Measurements from ENCODE around the gene LNPK.

LNPK gene

DNA sequence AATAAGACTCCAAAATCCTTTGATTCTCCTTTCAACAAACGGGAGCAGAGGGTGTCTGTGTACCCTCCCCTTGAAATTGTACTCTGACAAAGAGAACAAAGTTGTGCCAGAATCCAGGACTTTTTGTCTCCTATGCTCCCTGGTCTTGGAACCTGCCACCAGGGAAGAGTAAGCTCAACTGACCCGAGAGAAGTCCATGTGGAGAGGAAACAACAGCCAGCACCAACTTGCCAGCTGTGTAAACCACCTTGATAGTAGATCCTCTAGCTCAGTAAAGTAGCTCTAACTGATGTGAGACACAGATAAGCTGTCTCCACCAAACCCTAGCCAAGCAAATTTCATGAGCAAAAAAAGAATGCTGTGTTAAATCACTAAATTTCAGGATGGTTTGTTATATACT is 46.9 kb downstream of the LNPK start:
- H3K4me3 ChIP-seq (replicated peaks in 1 of 2; ENCODE audit: low read depth in 2 of 2, low read length in 2 of 2) = no peak overlapping the region
- no peak for DNase-seq (ENCODE audit: low read depth in 2 of 2)
- TF ChIP-seq, protein P1, sequence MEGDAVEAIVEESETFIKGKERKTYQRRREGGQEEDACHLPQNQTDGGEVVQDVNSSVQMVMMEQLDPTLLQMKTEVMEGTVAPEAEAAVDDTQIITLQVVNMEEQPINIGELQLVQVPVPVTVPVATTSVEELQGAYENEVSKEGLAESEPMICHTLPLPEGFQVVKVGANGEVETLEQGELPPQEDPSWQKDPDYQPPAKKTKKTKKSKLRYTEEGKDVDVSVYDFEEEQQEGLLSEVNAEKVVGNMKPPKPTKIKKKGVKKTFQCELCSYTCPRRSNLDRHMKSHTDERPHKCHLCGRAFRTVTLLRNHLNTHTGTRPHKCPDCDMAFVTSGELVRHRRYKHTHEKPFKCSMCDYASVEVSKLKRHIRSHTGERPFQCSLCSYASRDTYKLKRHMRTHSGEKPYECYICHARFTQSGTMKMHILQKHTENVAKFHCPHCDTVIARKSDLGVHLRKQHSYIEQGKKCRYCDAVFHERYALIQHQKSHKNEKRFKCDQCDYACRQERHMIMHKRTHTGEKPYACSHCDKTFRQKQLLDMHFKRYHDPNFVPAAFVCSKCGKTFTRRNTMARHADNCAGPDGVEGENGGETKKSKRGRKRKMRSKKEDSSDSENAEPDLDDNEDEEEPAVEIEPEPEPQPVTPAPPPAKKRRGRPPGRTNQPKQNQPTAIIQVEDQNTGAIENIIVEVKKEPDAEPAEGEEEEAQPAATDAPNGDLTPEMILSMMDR (IDR thresholded peaks at IDR 0.05; ENCODE audit: low read depth, low read length) = no peak

DNA sequence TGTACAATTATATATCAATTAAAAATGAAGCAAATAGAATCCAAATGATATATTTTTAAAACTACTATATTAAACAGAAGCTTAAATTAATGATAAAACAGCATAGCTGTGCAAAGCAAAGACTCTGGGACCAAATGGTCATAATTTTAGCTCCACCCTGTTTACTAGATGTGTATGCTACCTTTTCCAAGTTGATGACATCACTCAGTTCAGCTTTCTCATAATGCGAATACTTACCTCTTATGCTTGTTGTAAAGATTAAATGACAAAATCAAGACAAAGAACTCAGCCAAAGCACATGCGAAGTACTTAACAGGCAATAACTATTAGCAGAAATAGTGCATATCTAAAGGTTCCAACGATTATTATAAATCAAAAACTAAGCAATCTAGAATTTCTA is 51.6 kb downstream of the LNPK start:
- H3K4me3 ChIP-seq (replicated peaks in 1 of 2; ENCODE audit: low read depth in 2 of 2, low read length in 2 of 2) = no peak overlapping the region
- TF ChIP-seq, protein P1 (IDR thresholded peaks at IDR 0.05; ENCODE audit: low read depth, low read length) = no peak
- no peak for DNase-seq (ENCODE audit: low read depth in 2 of 2)

DNA sequence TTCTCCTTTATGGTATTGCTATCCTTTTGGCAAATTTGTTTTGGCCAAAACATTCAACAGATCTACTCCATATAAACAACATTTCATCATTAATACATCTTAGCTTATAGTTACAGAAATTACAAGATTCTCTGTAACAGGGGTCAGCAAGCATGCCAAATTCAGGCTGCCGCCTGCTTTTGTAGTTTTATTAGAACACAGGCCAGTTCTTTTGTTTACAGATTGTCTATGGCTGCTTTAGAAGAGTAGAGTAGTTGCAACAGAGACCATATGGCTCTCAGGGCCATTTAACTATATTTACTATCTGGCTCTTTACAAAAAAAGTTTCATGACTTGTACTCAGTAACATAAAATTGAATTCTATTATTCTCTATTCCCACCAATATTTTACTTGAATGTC is 53.9 kb downstream of the LNPK start:
- H3K4me3 ChIP-seq (replicated peaks in 1 of 2; ENCODE audit: low read depth in 2 of 2, low read length in 2 of 2) = no peak overlapping the region
- no peak for DNase-seq (ENCODE audit: low read depth in 2 of 2)
- TF ChIP-seq, protein P1 (IDR thresholded peaks at IDR 0.05; ENCODE audit: low read depth, low read length) = no peak

DNA sequence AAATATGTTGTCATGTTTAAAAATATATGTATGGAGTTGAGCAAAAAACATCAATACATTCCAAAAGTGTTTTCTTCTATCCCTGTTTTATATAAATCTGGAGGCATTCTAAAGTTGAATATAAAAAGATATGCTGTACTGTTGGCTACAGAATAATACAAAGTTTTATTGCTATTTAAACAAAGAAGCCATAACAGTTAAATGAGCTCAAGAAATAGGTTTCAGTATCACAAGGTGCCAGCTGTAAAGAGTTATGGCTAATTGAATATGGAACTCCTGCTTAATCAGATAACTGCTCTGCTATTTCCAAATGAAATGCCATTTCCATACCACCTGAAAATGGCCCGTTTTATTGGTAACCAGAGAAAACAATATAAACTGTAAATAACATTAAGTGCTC is 55.0 kb downstream of the LNPK start:
- no peak for DNase-seq (ENCODE audit: low read depth in 2 of 2)
- no peak overlapping the region for H3K4me3 ChIP-seq (replicated peaks in 1 of 2; ENCODE audit: low read depth in 2 of 2, low read length in 2 of 2)

DNA sequence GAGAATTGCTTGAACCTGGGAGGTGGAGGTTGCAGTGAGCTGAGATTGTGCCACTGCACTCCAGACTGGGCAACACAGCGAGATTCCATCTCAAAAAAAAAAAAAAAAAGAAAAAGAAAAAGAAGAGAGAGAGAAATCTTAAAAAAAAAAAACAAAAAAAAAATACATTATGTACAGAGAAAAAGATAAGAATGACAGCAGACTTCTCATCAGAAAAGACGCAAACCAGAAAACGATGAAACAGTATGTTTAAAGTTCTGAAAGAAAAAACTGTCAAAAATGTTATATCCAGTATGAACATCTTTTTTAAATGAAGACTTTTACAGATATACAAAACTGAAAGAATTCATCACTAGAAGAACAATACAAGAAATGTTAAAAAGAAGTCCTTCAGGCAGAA is 60.4 kb downstream of the LNPK start:
- TF ChIP-seq, protein P1 (IDR thresholded peaks at IDR 0.05; ENCODE audit: low read depth, low read length) = no peak

More for the DNA sequence above, 55.0 kb downstream of the LNPK start:
- TF ChIP-seq, protein P1 (IDR thresholded peaks at IDR 0.05; ENCODE audit: low read depth, low read length) = no peak

DNA sequence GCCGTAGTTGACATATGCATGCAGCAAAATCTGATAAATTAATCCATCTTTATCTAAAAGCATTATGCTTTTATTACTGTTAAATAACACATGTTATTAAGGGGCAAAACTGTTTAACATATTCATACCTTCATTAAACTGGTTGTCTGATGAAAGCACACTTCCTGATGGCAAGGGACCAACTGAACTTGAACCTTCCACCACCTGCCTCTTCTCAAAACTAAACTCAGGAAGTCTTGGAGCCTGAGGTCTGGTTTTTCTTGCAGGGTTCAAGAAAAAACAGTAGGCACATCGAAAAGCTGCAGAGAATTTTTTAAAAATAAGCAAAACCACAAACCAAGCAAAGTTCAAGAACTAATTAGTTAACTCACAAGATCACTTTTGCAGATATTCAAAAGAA is 64.9 kb downstream of the LNPK start:
- TF ChIP-seq, protein P1 (IDR thresholded peaks at IDR 0.05; ENCODE audit: low read depth, low read length) = no peak
- no peak for DNase-seq (ENCODE audit: low read depth in 2 of 2)

More for the DNA sequence above, 60.4 kb downstream of the LNPK start:
- no peak for DNase-seq (ENCODE audit: low read depth in 2 of 2)
- H3K4me3 ChIP-seq (replicated peaks in 1 of 2; ENCODE audit: low read depth in 2 of 2, low read length in 2 of 2) = no peak overlapping the region

More for the DNA sequence above, 64.9 kb downstream of the LNPK start:
- no peak overlapping the region for H3K4me3 ChIP-seq (replicated peaks in 1 of 2; ENCODE audit: low read depth in 2 of 2, low read length in 2 of 2)

Data from cardiac fibroblast (primary cell).